ENCODE data around the gene SEMA4D.
"Not testable (repeated sequence)": the region's sequence is repeated elsewhere in the genome, so short reads cannot be mapped to it uniquely, and the experiment has no call there.

The SEMA4D gene

GRCh38 chr9:89384783-89385182 is 113.1 kb downstream of the SEMA4D start:
- no peak for DNase-seq

GRCh38 chr9:89383721-89384300 is 114.1 kb downstream of the SEMA4D start:
- no peak for DNase-seq

DNA sequence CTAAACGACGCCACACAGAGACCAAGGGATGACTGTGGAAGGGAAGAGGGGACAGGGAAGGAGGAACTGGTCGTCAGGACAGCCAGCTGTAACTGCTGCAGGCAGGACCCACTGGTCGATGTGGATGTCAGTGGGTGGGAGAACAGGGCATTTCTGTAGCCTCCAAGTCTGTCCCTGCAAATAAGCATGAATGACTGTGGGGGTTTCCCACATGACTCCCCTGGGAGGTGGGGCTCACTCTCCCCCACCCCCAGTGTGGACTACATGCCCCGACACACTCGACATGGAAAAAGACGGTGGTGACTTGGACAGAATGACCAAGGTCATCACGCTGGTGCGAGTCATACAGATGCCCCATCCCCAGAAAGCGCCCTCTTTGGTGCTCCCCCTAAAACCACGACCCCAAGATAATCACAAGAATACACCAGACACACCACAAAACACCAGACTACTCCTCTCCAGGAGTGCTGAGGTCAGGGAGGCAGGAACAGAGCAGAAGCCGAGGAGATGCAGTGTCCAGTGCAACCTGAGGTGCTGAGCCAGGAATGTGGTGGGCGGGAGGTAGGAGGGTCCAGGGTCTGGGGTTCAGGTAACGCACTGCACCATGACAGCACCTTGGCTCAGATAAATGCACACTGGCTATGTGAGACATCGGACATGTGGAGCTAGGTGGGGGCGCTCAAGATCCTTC is 114.7 kb downstream of the SEMA4D start:
- no peak for DNase-seq

GRCh38 chr9:89382026-89382986 is 115.6 kb downstream of the SEMA4D start:
- DNase-seq, result no peak

- DNase-seq, result no peak
Measured at GRCh38 chr9:89381308-89381609, 116.7 kb downstream of the SEMA4D start.

GRCh38 chr9:89380437-89381307 is 117.2 kb downstream of the SEMA4D start:
- peak; percentile 55 for DNase-seq

GRCh38 chr9:89379508-89380115 is 118.3 kb downstream of the SEMA4D start:
- no peak for DNase-seq

- DNase-seq, result no peak
Measured at GRCh38 chr9:89379031-89379430, 118.9 kb downstream of the SEMA4D start.

DNA sequence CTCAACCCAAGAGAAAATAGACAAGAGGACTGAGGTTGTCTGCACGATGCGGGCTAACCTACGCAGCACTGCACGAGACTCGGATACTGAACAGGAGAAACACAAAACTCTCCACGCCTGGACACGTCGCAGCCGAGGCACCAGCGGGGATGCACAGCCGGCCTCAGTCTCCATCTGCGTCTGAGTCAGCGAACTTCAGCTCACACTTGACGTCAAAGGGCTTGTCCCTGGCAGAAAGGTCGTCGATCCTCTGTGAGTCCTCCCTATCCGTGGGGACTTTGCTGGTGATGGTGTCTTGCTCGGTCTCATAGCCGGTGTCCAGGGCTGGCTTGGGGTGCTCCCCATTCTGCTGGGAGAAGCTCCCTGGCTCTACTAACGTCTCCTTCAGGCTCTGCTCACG is 119.4 kb downstream of the SEMA4D start:
- no peak for DNase-seq

- no peak for DNase-seq
Measured at GRCh38 chr9:89377411-89377810, 120.5 kb downstream of the SEMA4D start.

DNA sequence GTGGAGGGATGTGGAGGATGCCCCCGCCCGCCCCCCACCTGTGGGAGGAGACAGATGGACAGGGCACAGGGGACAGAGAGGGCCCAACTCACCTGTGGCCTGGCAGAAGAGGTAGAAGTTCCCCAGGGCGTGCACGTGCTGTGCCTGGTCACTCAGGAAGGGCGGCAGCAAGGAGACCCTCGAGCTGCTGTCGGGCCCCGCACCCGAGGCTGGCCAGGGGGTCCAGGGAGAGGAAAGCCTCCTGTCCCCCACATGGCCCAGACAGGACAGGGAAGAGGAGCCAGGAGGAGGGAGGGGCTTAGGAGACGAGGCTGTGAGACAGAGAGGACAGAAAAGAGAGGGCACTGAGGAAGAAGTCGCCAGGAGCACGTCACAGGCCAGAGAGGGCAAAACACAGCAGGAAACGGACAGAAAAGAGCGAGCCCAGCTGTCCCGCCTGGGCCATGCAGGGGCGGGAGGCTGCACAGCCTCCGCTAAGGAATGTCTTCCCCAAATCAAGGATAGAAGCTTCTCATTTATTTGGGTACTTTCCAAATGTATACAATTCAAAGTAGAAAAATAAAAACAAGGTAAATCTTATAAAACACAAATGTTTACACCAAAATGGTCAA is 121.1 kb downstream of the SEMA4D start:
- DNase-seq, result no peak

GRCh38 chr9:89376286-89376685 is 121.6 kb downstream of the SEMA4D start:
- no peak for DNase-seq

GRCh38 chr9:89375191-89375760 is 122.6 kb downstream of the SEMA4D start:
- peak; percentile 61 for DNase-seq

- DNase-seq, result no peak
Measured at GRCh38 chr9:89374176-89374575, 123.7 kb downstream of the SEMA4D start.

DNA sequence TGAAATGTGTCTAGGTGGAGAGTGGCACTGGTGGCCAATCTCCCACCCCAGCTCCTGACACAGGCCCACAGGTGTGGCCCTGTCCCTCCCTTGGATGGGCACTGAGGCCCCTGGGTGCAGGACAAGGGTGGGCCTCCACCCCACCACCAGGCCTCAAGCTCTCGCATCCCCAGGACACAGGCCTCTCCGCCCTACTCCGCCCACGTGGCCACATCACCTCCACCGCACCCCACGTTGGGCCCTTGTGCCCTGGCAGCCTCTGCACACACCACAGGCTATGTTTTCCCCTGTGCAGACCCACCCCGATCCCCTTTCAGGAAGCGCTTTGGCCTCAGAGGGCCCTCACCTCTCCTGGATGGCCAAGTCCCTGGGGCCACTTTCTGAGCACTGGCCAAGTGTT is 124.9 kb downstream of the SEMA4D start:
- no peak for DNase-seq

- DNase-seq, result no peak
Measured at GRCh38 chr9:89372230-89372816, 125.6 kb downstream of the SEMA4D start.

- DNase-seq, result not testable (repeated sequence)
Measured at GRCh38 chr9:89371791-89372190, 126.1 kb downstream of the SEMA4D start.

GRCh38 chr9:89370593-89370992 is 127.3 kb downstream of the SEMA4D start:
- DNase-seq, result no peak

DNA sequence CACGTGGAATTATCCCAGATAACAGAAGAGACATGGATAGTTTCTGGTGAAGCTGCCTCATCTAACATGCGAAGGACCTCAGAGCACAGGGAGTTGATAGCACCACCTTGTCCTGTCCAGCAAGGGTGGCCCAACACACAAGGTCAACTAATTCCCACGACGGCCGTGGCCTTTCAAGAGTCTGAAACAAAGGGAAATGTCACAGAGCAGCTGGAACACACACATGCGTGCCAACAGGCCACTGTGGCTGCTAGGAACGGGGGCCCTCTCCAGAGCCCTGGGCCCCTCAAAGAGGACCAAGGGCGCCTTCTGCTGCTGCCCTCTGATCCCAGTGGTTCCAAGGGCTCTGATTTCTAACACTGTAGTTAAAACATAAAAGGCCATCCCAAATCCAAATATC is 128.9 kb downstream of the SEMA4D start:
- no peak for DNase-seq

DNA sequence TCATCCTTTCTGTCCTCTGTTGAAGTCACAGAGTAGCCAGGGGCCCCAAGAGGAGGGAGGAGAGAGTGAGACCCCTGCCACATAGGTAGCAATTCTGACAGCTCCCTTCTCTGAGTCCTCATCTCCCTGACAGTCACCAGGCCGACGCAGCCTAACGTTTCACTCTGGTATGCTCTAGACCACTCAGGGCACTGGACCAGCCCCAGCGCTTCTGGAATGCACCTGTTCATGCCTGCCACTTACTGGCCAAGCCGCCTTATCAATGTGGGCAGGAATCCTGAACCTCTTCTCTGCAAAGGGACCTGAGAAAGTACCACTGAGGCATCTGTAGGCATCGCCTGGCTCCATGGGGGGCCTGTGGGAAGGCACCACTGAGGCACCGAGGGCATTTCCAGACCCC is 129.4 kb downstream of the SEMA4D start:
- DNase-seq, result no peak
